Karpas-422 (cell line): Measurements from ENCODE around the gene APOD. TPM values are rescaled to one million over a fixed set of nuclear protein-coding genes. Genes with fewer than 3 reads are reported as not detected.
"Not testable (repeated sequence)": the region's sequence is repeated elsewhere in the genome, so short reads cannot be mapped to it uniquely, and the experiment has no call there.

ENCODE experiments used
- DNase-seq: peaks from one replicate; pipeline ENCODE4 v3.0.0-alpha.2; 2015
- H2AFZ ChIP-seq: fragments of 200-600 bp; sonication (generic); 2 replicates; pipeline ENCODE4 v1.6.1; 2014; ENCODE audit warnings: antibody characterized with exemption, low read length, mixed read lengths
- H3K27ac ChIP-seq: fragments of 200-600 bp; sonication (generic); 2 replicates; pipeline ENCODE4 v1.5.1; 2014; ENCODE audit warnings: mild to moderate bottlenecking, low read length, moderate library complexity
- H3K27me3 ChIP-seq: fragments of 200-600 bp; sonication (generic); 2 replicates; pipeline ENCODE4 v1.6.1; 2014; ENCODE audit warnings: low read length, mixed read lengths
- H3K36me3 ChIP-seq: fragments of 200-600 bp; sonication (generic); 2 replicates; pipeline ENCODE4 v1.6.1; 2014; ENCODE audit warnings: low read length, mixed read lengths; ENCODE audit not compliant: insufficient read depth
- H3K4me1 ChIP-seq: fragments of 200-600 bp; sonication (generic); 2 replicates; pipeline ENCODE4 v1.6.1; 2014; ENCODE audit warnings: mild to moderate bottlenecking, low read length, mixed read lengths
- H3K4me2 ChIP-seq: fragments of 200-600 bp; sonication (generic); 2 replicates; pipeline ENCODE4 v1.6.1; 2014; ENCODE audit warnings: low read length, low read depth, mild to moderate bottlenecking; ENCODE audit not compliant: poor library complexity, severe bottlenecking
- H3K4me3 ChIP-seq: fragments of 200-600 bp; sonication (generic); 2 replicates; pipeline ENCODE4 v1.5.1; 2014; ENCODE audit warnings: mild to moderate bottlenecking, antibody characterized with exemption, low read length, mixed read lengths
- H3K79me2 ChIP-seq: fragments of 200-600 bp; sonication (generic); 2 replicates; pipeline ENCODE4 v1.6.1; 2014; ENCODE audit warnings: mild to moderate bottlenecking, low read length, mixed read lengths
- H3K9ac ChIP-seq: fragments of 200-600 bp; sonication (generic); 2 replicates; pipeline ENCODE4 v1.6.0; 2014; ENCODE audit warnings: low read length
- H3K9me2 ChIP-seq: fragments of 200-600 bp; sonication (generic), shearing (Covaris generic); replicated peaks from 2 replicates; pipeline ENCODE4 v1.6.0; 2014; ENCODE audit warnings: mild to moderate bottlenecking, low read length, moderate library complexity; ENCODE audit not compliant: insufficient read depth
- H3K9me3 ChIP-seq: fragments of 300-700, 200-600 bp; sonication (generic); 2 replicates; pipeline ENCODE4 v1.6.1; 2014; ENCODE audit warnings: low read length, mixed read lengths
- H4K20me1 ChIP-seq: fragments of 200-600 bp; sonication (generic); 2 replicates; pipeline ENCODE4 v1.6.1; 2014; ENCODE audit warnings: mild to moderate bottlenecking, antibody characterized with exemption, low read length, low read depth; ENCODE audit not compliant: insufficient read depth
- total RNA-seq: library from RNA; depleted of rRNA; stranded (reverse); fragments of >200 nt; shearing (Covaris generic); gene quantifications from 2 replicates; pipeline ENCODE4 v1.2.3, GENCODE V29; 2014; ENCODE audit warnings: low replicate concordance; rRNA removed

APOD gene
- 0.18 TPM in 1 of 2 replicates, not detected in the other for total RNA-seq

GRCh38 chr3:195583831-195584542 is at the start of gene APOD:
TSS of gene APOD (minus strand) at chr3:195583940. CDS start at chr3:195579461, 4,479 bp downstream.
- H3K27me3 ChIP-seq = no peaks in the 10 kb centered on the region
- H3K4me1 ChIP-seq = peaks cover 7% of the 10 kb centered on the region; the same call in 1 of the 2 replicates
- no peaks in the 10 kb centered on the region for H3K9me2 ChIP-seq
- no peaks in the 10 kb centered on the region for H4K20me1 ChIP-seq
- no peak within 1 kb of the TSS for H3K4me3 ChIP-seq
- no peak within 1 kb of the TSS for H2AFZ ChIP-seq
- H3K9me3 ChIP-seq = no peaks in the 10 kb centered on the region
- no peaks in the 10 kb centered on the region for H3K36me3 ChIP-seq
- no peak for DNase-seq
- H3K27ac ChIP-seq = no peak within 1 kb of the TSS
- H3K79me2 ChIP-seq = no peaks in the 10 kb centered on the region
- no peak within 1 kb of the TSS for H3K9ac ChIP-seq
- H3K4me2 ChIP-seq = no peak within 1 kb of the TSS

- H4K20me1 ChIP-seq, DNase-seq, H3K36me3 ChIP-seq, H3K4me1 ChIP-seq, H3K9me3 ChIP-seq, H3K27ac ChIP-seq, H3K4me3 ChIP-seq, H3K27me3 ChIP-seq, H3K9me2 ChIP-seq, H3K4me2 ChIP-seq, H3K9ac ChIP-seq, H2AFZ ChIP-seq, H3K79me2 ChIP-seq: not testable (repeated sequence)
Observed at GRCh38 chr3:195633351-195633750, 49.6 kb upstream of the APOD start.

GRCh38 chr3:195632501-195633185 is 48.9 kb upstream of the APOD start:
- H2AFZ ChIP-seq, H3K4me1 ChIP-seq, H3K4me2 ChIP-seq, H3K79me2 ChIP-seq, H3K4me3 ChIP-seq, H4K20me1 ChIP-seq, H3K27me3 ChIP-seq, H3K9me2 ChIP-seq, H3K9ac ChIP-seq, H3K27ac ChIP-seq, H3K36me3 ChIP-seq, H3K9me3 ChIP-seq: not testable (repeated sequence)
- peak; percentile 25 for DNase-seq

GRCh38 chr3:195632046-195632445 is 48.3 kb upstream of the APOD start:
- H3K27me3 ChIP-seq, H3K4me2 ChIP-seq, H3K27ac ChIP-seq, H3K9me3 ChIP-seq, H3K4me3 ChIP-seq, H3K36me3 ChIP-seq, H2AFZ ChIP-seq, H4K20me1 ChIP-seq, H3K9me2 ChIP-seq, H3K9ac ChIP-seq, H3K79me2 ChIP-seq, H3K4me1 ChIP-seq: not testable (repeated sequence)
- peak; percentile 27 for DNase-seq

- H2AFZ ChIP-seq, H3K79me2 ChIP-seq, H3K4me3 ChIP-seq, H3K27ac ChIP-seq, H3K27me3 ChIP-seq, H4K20me1 ChIP-seq, H3K9ac ChIP-seq, H3K9me3 ChIP-seq, H3K4me2 ChIP-seq, H3K9me2 ChIP-seq, H3K36me3 ChIP-seq, DNase-seq, H3K4me1 ChIP-seq: not testable (repeated sequence)
Observed at GRCh38 chr3:195630938-195631495, 47.3 kb upstream of the APOD start.

GRCh38 chr3:195630086-195630917 is 46.6 kb upstream of the APOD start:
- H2AFZ ChIP-seq, H3K79me2 ChIP-seq, H3K4me1 ChIP-seq, H4K20me1 ChIP-seq, H3K9me2 ChIP-seq, H3K27ac ChIP-seq, H3K4me3 ChIP-seq, H3K9ac ChIP-seq, H3K27me3 ChIP-seq, H3K9me3 ChIP-seq, H3K4me2 ChIP-seq, DNase-seq, H3K36me3 ChIP-seq: not testable (repeated sequence)

- DNase-seq = peak; percentile 30
- H3K4me3 ChIP-seq, H2AFZ ChIP-seq, H4K20me1 ChIP-seq, H3K9ac ChIP-seq, H3K79me2 ChIP-seq, H3K9me2 ChIP-seq, H3K27me3 ChIP-seq, H3K27ac ChIP-seq, H3K36me3 ChIP-seq, H3K4me2 ChIP-seq, H3K9me3 ChIP-seq, H3K4me1 ChIP-seq: not testable (repeated sequence)
Observed at GRCh38 chr3:195629682-195630081, 45.9 kb upstream of the APOD start.

GRCh38 chr3:195628386-195628920 is 44.7 kb upstream of the APOD start:
- not testable (repeated sequence) for H3K9me3 ChIP-seq, H2AFZ ChIP-seq, H3K4me1 ChIP-seq, H3K4me3 ChIP-seq, H3K79me2 ChIP-seq, H3K27me3 ChIP-seq, H3K9ac ChIP-seq, H3K9me2 ChIP-seq, H3K4me2 ChIP-seq, H3K27ac ChIP-seq, H4K20me1 ChIP-seq, H3K36me3 ChIP-seq
- peak; percentile 37 for DNase-seq
